ENCODE data around the gene TINAG. TPM values are rescaled to one million over a fixed set of nuclear protein-coding genes. Genes with fewer than 3 reads are reported as not detected.

Gene TINAG
- total RNA-seq, 1 experiment from 2014 or later: not detected

DNA sequence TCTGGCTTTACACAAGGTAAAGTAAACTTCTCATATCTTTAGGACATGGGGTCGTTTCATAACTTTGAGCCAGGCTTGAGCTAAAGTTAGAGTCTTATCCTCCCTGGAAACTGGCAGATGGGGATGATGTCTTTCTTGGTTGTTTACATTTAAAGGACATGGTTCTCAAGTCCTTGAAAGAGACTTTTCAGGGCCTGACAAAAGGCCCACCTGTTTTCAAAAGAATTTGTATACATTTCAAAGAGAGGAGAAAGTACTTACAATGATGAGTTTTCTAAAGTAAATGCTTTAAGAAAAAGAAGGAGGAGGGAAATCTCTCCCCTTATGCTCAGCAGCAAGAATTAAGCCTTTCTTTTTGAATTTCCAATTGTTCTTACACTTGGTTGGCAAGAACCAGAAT is 45.7 kb upstream of the TINAG start:
- H2AFZ ChIP-seq (ENCODE audit: low read depth, low read length, poor library complexity, severe bottlenecking): no peak overlapping the region
- H3K9ac ChIP-seq (ENCODE audit: low read length): no peak overlapping the region
- H4K20me1 ChIP-seq (ENCODE audit: insufficient read depth): no peaks in the 10 kb centered on the region
- intact Hi-C loops (cut with micrococcal nuclease): no loop called here
- ATAC-seq (no peak), DNase-seq (ENCODE audit: low read depth, low spot score) (no peak)
- no peak overlapping the region for H3K4me2 ChIP-seq (ENCODE audit: low read length)
- RAD21 ChIA-PET (ENCODE audit: low non-redundant PET in 1 of 2, low total read pairs in 2 of 2, uncharacterized antibody in 2 of 2, unreplicated experiment in 2 of 2): no interaction called here
- H3K4me3 ChIP-seq (replicated peaks in 1 of 2; ENCODE audit: low read depth in 1 of 2, low read length in 2 of 2): no peak overlapping the region
- POLR2A ChIA-PET: no interaction called here
- TF ChIP-seq CBX3 (IDR thresholded peaks at IDR 0.05; ENCODE audit: low read depth) (no peak), TCF7L2 (IDR thresholded peaks at IDR 0.05; ENCODE audit: borderline replicate concordance, extremely low read depth, insufficient read depth, insufficient read length) (no peak), ELF1 (IDR thresholded peaks at IDR 0.05; ENCODE audit: borderline replicate concordance, low read depth) (no peak), ZFX (IDR thresholded peaks at IDR 0.05) (no peak), SRF (IDR thresholded peaks at IDR 0.05; ENCODE audit: low read depth) (no peak), FOSL1 (IDR thresholded peaks at IDR 0.05; ENCODE audit: low read depth) (no peak), EGR1 (IDR thresholded peaks at IDR 0.05; ENCODE audit: low read depth) (no peak), RAD21 (IDR thresholded peaks at IDR 0.05; ENCODE audit: low read depth) (no peak), POLR2AphosphoS5 (IDR thresholded peaks at IDR 0.05; ENCODE audit: low read depth, low read length) (no peak), EZH2 (IDR thresholded peaks at IDR 0.05) (no peak), CEBPB (IDR thresholded peaks at IDR 0.05; ENCODE audit: low read depth) (no peak), EZH2phosphoT487 (IDR thresholded peaks at IDR 0.05; ENCODE audit: borderline replicate concordance) (no peak), ZNF274 (IDR thresholded peaks at IDR 0.05; ENCODE audit: low read depth, low read length) (no peak), SIN3A (IDR thresholded peaks at IDR 0.05; ENCODE audit: low read depth) (no peak), SP1 (IDR thresholded peaks at IDR 0.05; ENCODE audit: low read depth) (no peak)
- TF ChIP-seq, protein P1, sequence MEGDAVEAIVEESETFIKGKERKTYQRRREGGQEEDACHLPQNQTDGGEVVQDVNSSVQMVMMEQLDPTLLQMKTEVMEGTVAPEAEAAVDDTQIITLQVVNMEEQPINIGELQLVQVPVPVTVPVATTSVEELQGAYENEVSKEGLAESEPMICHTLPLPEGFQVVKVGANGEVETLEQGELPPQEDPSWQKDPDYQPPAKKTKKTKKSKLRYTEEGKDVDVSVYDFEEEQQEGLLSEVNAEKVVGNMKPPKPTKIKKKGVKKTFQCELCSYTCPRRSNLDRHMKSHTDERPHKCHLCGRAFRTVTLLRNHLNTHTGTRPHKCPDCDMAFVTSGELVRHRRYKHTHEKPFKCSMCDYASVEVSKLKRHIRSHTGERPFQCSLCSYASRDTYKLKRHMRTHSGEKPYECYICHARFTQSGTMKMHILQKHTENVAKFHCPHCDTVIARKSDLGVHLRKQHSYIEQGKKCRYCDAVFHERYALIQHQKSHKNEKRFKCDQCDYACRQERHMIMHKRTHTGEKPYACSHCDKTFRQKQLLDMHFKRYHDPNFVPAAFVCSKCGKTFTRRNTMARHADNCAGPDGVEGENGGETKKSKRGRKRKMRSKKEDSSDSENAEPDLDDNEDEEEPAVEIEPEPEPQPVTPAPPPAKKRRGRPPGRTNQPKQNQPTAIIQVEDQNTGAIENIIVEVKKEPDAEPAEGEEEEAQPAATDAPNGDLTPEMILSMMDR (IDR thresholded peaks at IDR 0.05 in 2 of 3, conservative IDR thresholded peaks at IDR 0.05 in 1 of 3; ENCODE audit: borderline replicate concordance in 1 of 3, insufficient read depth in 1 of 3, low read depth in 2 of 3, low read length in 2 of 3): no peak
- no peaks in the 10 kb centered on the region for H3K79me2 ChIP-seq (ENCODE audit: insufficient read depth, low read length)
- no TSS peak for BruUV-seq (replicated peaks)
- no peaks in the 10 kb centered on the region for H3K4me1 ChIP-seq (ENCODE audit: control insufficient read depth in 1 of 2, insufficient read depth in 2 of 2, low read length in 2 of 2)
- H3K27me3 ChIP-seq (ENCODE audit: insufficient read depth, low read length): no peaks in the 10 kb centered on the region
- CTCF ChIA-PET: no interaction called here
- no peaks in the 10 kb centered on the region for H3K36me3 ChIP-seq (ENCODE audit: control insufficient read depth in 1 of 2, insufficient read depth in 2 of 2, low read length in 2 of 2)
- no peaks in the 10 kb centered on the region for H3K9me2 ChIP-seq (ENCODE audit: insufficient read depth)
- no peaks in the 10 kb centered on the region for H3K9me3 ChIP-seq (ENCODE audit: control insufficient read depth in 1 of 2, insufficient read depth in 1 of 2, low read depth in 1 of 2, low read length in 2 of 2)
- H3K27ac ChIP-seq (ENCODE audit: low read depth, low read length): no peak overlapping the region

Measured in HCT116 (cell line).